ENCODE measurements around the gene CNN2.

Gene CNN2

GRCh38 chr19:980133-980998, 46.0 kb upstream of the CNN2 start:
- no peak overlapping the region for H3K4me3 ChIP-seq (IDR thresholded peaks at IDR 0.05; ENCODE audit: insufficient read depth, low read depth, low read length)
- H3K79me2 ChIP-seq (ENCODE audit: insufficient read depth, low read depth), result peaks cover 11% of the 10 kb centered on the region; the same call in 1 of the 2 replicates
- no peak overlapping the region for H3K4me2 ChIP-seq
- H3K9ac ChIP-seq, result no peak overlapping the region
- peaks cover 22% of the 10 kb centered on the region for H3K4me1 ChIP-seq (ENCODE audit: low read depth, poor library complexity, severe bottlenecking)
- TF ChIP-seq CTCF (conservative IDR thresholded peaks at IDR 0.05; ENCODE audit: low read depth, low read length), result no peak
- no peaks in the 10 kb centered on the region for H3K27me3 ChIP-seq (ENCODE audit: insufficient read depth, low read depth)
- H4K20me1 ChIP-seq (ENCODE audit: insufficient read depth), result no peaks in the 10 kb centered on the region
- H3K27ac ChIP-seq, result no peak overlapping the region
- no peaks in the 10 kb centered on the region for H3K36me3 ChIP-seq (ENCODE audit: insufficient read depth)
- no peak overlapping the region for H2AFZ ChIP-seq (ENCODE audit: low read depth)

GRCh38 chr19:982567-983170, 43.7 kb upstream of the CNN2 start:
- H3K79me2 ChIP-seq (ENCODE audit: insufficient read depth, low read depth), result peaks cover 15% of the 10 kb centered on the region; the same call in 1 of the 2 replicates

GRCh38 chr19:984165-984967, 42.0 kb upstream of the CNN2 start, which contains the start of gene WDR18:
TSS of gene WDR18 (plus strand) at chr19:984345. CDS start at chr19:984354, 9 bp downstream.
- Histone ChIP-seq H3K4me1 (ENCODE audit: low read depth, poor library complexity, severe bottlenecking) (peaks cover 22% of the 10 kb centered on the region), H4K20me1 (ENCODE audit: insufficient read depth) (no peaks in the 10 kb centered on the region), H3K79me2 (ENCODE audit: insufficient read depth, low read depth) (peaks cover 15% of the 10 kb centered on the region; the same call in 1 of the 2 replicates), H3K27me3 (ENCODE audit: insufficient read depth, low read depth) (no peaks in the 10 kb centered on the region), H3K4me3 (IDR thresholded peaks at IDR 0.05; ENCODE audit: insufficient read depth, low read depth, low read length) (no peak within 1 kb of the TSS), H3K9ac (peak within 1 kb of the TSS; percentile 89), H3K27ac (peak within 1 kb of the TSS; percentile 67), H3K4me2 (peak within 1 kb of the TSS; percentile 95), H2AFZ (ENCODE audit: low read depth) (peak within 1 kb of the TSS; percentile 92), H3K36me3 (ENCODE audit: insufficient read depth) (no peaks in the 10 kb centered on the region)
- TF ChIP-seq CTCF (conservative IDR thresholded peaks at IDR 0.05; ENCODE audit: low read depth, low read length), result no peak

More at GRCh38 chr19:982567-983170, 43.7 kb upstream of the CNN2 start:
- H3K4me3 ChIP-seq (IDR thresholded peaks at IDR 0.05; ENCODE audit: insufficient read depth, low read depth, low read length), result no peak overlapping the region
- peak overlapping the region; percentile 64 for H2AFZ ChIP-seq (ENCODE audit: low read depth)
- no peak overlapping the region for H3K9ac ChIP-seq
- peaks cover 22% of the 10 kb centered on the region for H3K4me1 ChIP-seq (ENCODE audit: low read depth, poor library complexity, severe bottlenecking)
- H3K4me2 ChIP-seq, result peak overlapping the region; percentile 73
- no peak overlapping the region for H3K27ac ChIP-seq
- no peaks in the 10 kb centered on the region for H3K27me3 ChIP-seq (ENCODE audit: insufficient read depth, low read depth)
- H3K36me3 ChIP-seq (ENCODE audit: insufficient read depth), result no peaks in the 10 kb centered on the region
- H4K20me1 ChIP-seq (ENCODE audit: insufficient read depth), result no peaks in the 10 kb centered on the region
- TF ChIP-seq CTCF (conservative IDR thresholded peaks at IDR 0.05; ENCODE audit: low read depth, low read length), result peak; percentile 73

- no peak for TF ChIP-seq CTCF (conservative IDR thresholded peaks at IDR 0.05; ENCODE audit: low read depth, low read length)
- no peaks in the 10 kb centered on the region for H3K36me3 ChIP-seq (ENCODE audit: insufficient read depth)
- no peak overlapping the region for H3K4me2 ChIP-seq
- H3K9ac ChIP-seq, result no peak overlapping the region
- H3K79me2 ChIP-seq (ENCODE audit: insufficient read depth, low read depth), result peaks cover 15% of the 10 kb centered on the region; the same call in 1 of the 2 replicates
- no peaks in the 10 kb centered on the region for H4K20me1 ChIP-seq (ENCODE audit: insufficient read depth)
- no peak overlapping the region for H3K4me3 ChIP-seq (IDR thresholded peaks at IDR 0.05; ENCODE audit: insufficient read depth, low read depth, low read length)
- H2AFZ ChIP-seq (ENCODE audit: low read depth), result no peak overlapping the region
- H3K4me1 ChIP-seq (ENCODE audit: low read depth, poor library complexity, severe bottlenecking), result peaks cover 22% of the 10 kb centered on the region
- no peak overlapping the region for H3K27ac ChIP-seq
- H3K27me3 ChIP-seq (ENCODE audit: insufficient read depth, low read depth), result no peaks in the 10 kb centered on the region
Observed at GRCh38 chr19:986083-986482, 40.3 kb upstream of the CNN2 start.
